GM23338 (cell line): ENCODE measurements around the gene DGKB. TPM values are rescaled to one million over a fixed set of nuclear protein-coding genes. Genes with fewer than 3 reads are reported as not detected.

ENCODE experiments used
- ATAC-seq: fragments of 200-7000 bp; cut with Tn5 transposase; 3 replicates; pipeline ENCODE4 v1.9.1; 2020
- DNase-seq: peaks from one replicate; pipeline ENCODE4 v3.0.0-alpha.2; 2015; ENCODE audit warnings: low spot score
- H2AFZ ChIP-seq: fragments of 200-600 bp; sonication (generic); 2 replicates; pipeline ENCODE4 v1.8.0; 2016; ENCODE audit warnings: antibody characterized with exemption, mild to moderate bottlenecking, moderate library complexity
- H3F3A ChIP-seq: fragments of 200-600 bp; sonication (generic); replicated peaks from 2 replicates; pipeline ENCODE4 v1.8.0; 2017; ENCODE audit warnings: antibody characterized with exemption, mixed run types, low read depth
- H3K27ac ChIP-seq: fragments of 200-600 bp; sonication (generic); 2 replicates; pipeline ENCODE4 v1.6.1; 2016; ENCODE audit warnings: low read depth
- H3K27me3 ChIP-seq: fragments of 200-600 bp; sonication (generic); 2 replicates; pipeline ENCODE4 v1.8.0; 2016; ENCODE audit warnings: mild to moderate bottlenecking, mixed run types, moderate library complexity; ENCODE audit not compliant: insufficient read depth
- H3K36me3 ChIP-seq: fragments of 200-600 bp; sonication (generic); 2 replicates; pipeline ENCODE4 v1.8.0; 2016; ENCODE audit warnings: mild to moderate bottlenecking; ENCODE audit not compliant: insufficient read depth
- H3K4me1 ChIP-seq: fragments of 200-600 bp; sonication (generic); 2 replicates; pipeline ENCODE4 v1.8.0; 2016; ENCODE audit warnings: mild to moderate bottlenecking, moderate library complexity; ENCODE audit not compliant: insufficient read depth
- H3K4me2 ChIP-seq: fragments of 200-600 bp; sonication (generic); 2 replicates; pipeline ENCODE4 v1.7.1; 2017; ENCODE audit warnings: mixed run types
- H3K4me3 ChIP-seq: fragments of 200-600 bp; sonication (generic); 2 replicates; pipeline ENCODE4 v1.6.1; 2016; ENCODE audit warnings: mixed run types
- H3K79me2 ChIP-seq: fragments of 200-600 bp; sonication (generic); replicated peaks from 2 replicates; pipeline ENCODE4 v1.8.0; 2017; ENCODE audit warnings: mild to moderate bottlenecking; ENCODE audit not compliant: insufficient read depth
- H3K9me2 ChIP-seq: fragments of 200-600 bp; sonication (generic); 2 replicates; pipeline ENCODE4 v1.8.0; 2017; ENCODE audit not compliant: insufficient read depth
- H4K20me1 ChIP-seq: fragments of 200-600 bp; sonication (generic); replicated peaks from 2 replicates; pipeline ENCODE4 v1.8.0; 2017; ENCODE audit warnings: mild to moderate bottlenecking; ENCODE audit not compliant: insufficient read depth
- H3K27ac Mint-ChIP-seq: 2 replicates; pipeline ENCODE4 v1.8.0; 2020; ENCODE audit warnings: inconsistent platforms, mild to moderate bottlenecking, moderate library complexity, mixed read lengths
- H3K27me3 Mint-ChIP-seq: 3 replicates; pipeline ENCODE4 v1.8.0; 2022; ENCODE audit warnings: low read depth, mild to moderate bottlenecking, moderate library complexity, mixed read lengths, inconsistent platforms; ENCODE audit not compliant: insufficient read depth, poor library complexity
- H3K36me3 Mint-ChIP-seq: 3 replicates; pipeline ENCODE4 v1.8.0; 2021; ENCODE audit warnings: low read depth, mild to moderate bottlenecking, inconsistent platforms, moderate library complexity, mixed read lengths
- H3K4me1 Mint-ChIP-seq: 3 replicates; pipeline ENCODE4 v1.8.0; 2020; ENCODE audit warnings: mild to moderate bottlenecking, inconsistent platforms, mixed read lengths
- H3K4me3 Mint-ChIP-seq: 3 replicates; pipeline ENCODE4 v1.8.0; 2021; ENCODE audit warnings: moderate library complexity, mild to moderate bottlenecking, inconsistent platforms, mixed read lengths
- H3K9me3 Mint-ChIP-seq: 3 replicates; pipeline ENCODE4 v1.8.0; 2020; ENCODE audit warnings: moderate library complexity, mild to moderate bottlenecking, inconsistent platforms, mixed read lengths
- CREB1 ChIP-seq: fragments of 250-450 bp; sonication (Bioruptor Pico); IDR thresholded peaks from 2 replicates; pipeline ENCODE4 v1.5.0; 2020; ENCODE audit warnings: low read depth, mild to moderate bottlenecking, moderate library complexity
- CTCF ChIP-seq, 2 experiments: fragments of 200-600 bp in 1 of 2; sonication (generic) in 1 of 2; conservative IDR thresholded peaks; 2 replicates each; pipeline versions ENCODE4 v1.5.1 to v1.6.1; 2016 to 2017; ENCODE audit warnings: antibody characterized with exemption in 2 of 2, low read depth in 2 of 2, mild to moderate bottlenecking in 2 of 2, moderate library complexity in 1 of 2
- ETS1 ChIP-seq: IDR thresholded peaks from 2 replicates; pipeline ENCODE4 v1.6.1; 2016; ENCODE audit warnings: antibody characterized with exemption
- EZH2 ChIP-seq: fragments of 200-600 bp; sonication (generic); IDR thresholded peaks from one replicate; pipeline ENCODE4 v1.8.0; 2017; ENCODE audit warnings: antibody characterized with exemption, mild to moderate bottlenecking, low read depth; ENCODE audit not compliant: unreplicated experiment
- EZH2phosphoT487 ChIP-seq: fragments of 200-600 bp; sonication (generic); IDR thresholded peaks from one replicate; pipeline ENCODE4 v1.8.1; 2018; ENCODE audit warnings: antibody characterized with exemption; ENCODE audit not compliant: unreplicated experiment
- JUNB ChIP-seq: IDR thresholded peaks from one replicate; pipeline ENCODE4 v1.6.1; 2016; ENCODE audit warnings: antibody characterized with exemption; ENCODE audit not compliant: unreplicated experiment
- NANOG ChIP-seq: IDR thresholded peaks from 2 replicates; pipeline ENCODE4 v1.6.1; 2016; ENCODE audit warnings: antibody characterized with exemption, borderline replicate concordance
- POLR2AphosphoS5 ChIP-seq: IDR thresholded peaks from 2 replicates; pipeline ENCODE4 v1.6.1; 2016; ENCODE audit warnings: antibody characterized with exemption, low read depth
- REST ChIP-seq: IDR thresholded peaks from one replicate; pipeline ENCODE4 v1.6.1; 2018; ENCODE audit warnings: antibody characterized with exemption; ENCODE audit not compliant: unreplicated experiment
- STAT1 ChIP-seq: IDR thresholded peaks from one replicate; pipeline ENCODE4 v1.6.1; 2016; ENCODE audit warnings: antibody characterized with exemption; ENCODE audit not compliant: unreplicated experiment
- ZNF114 ChIP-seq: fragments of 250-450 bp; sonication (Bioruptor Pico); IDR thresholded peaks from 2 replicates; pipeline ENCODE4 v1.5.0; 2020; ENCODE audit warnings: mild to moderate bottlenecking, moderate library complexity
- ZNF331 ChIP-seq: fragments of 250-450 bp; sonication (Bioruptor Pico); IDR thresholded peaks from 2 replicates; pipeline ENCODE4 v1.5.0; 2020; ENCODE audit warnings: low read depth, mild to moderate bottlenecking, moderate library complexity
- ZNF462 ChIP-seq: fragments of 250-450 bp; sonication (Bioruptor Pico); IDR thresholded peaks from 2 replicates; pipeline ENCODE4 v1.5.0; 2020; ENCODE audit warnings: mild to moderate bottlenecking, moderate library complexity
- polyA plus RNA-seq: library from polyadenylated mRNA; unstranded; fragments of >200 nt; fragmentation: Nextera tagmentation; extraction: Ambion mirVana; gene quantifications from 2 replicates; pipeline ENCODE4 v1.2.1, GENCODE V29; 2016
- total RNA-seq: library from RNA; depleted of rRNA; stranded (reverse); fragments of >200 nt; shearing (Covaris generic); gene quantifications from 2 replicates; pipeline ENCODE4 v1.2.3, GENCODE V29; 2014

Gene DGKB
- total and polyA plus RNA-seq, 2 experiments from 2014 or later = 4.8 to 11.5 TPM

GRCh38 chr7:14720785-14721184 is 181.8 kb downstream of the DGKB start:
- Histone ChIP-seq H3K79me2 (no peaks in the 10 kb centered on the region), H3F3A (no peaks in the 10 kb centered on the region), H3K4me3 (no peak overlapping the region), H4K20me1 (no peaks in the 10 kb centered on the region), H3K27ac (no peak overlapping the region), H3K9me2 (no peaks in the 10 kb centered on the region), H3K4me2 (no peak overlapping the region), H3K4me1 (peaks cover 18% of the 10 kb centered on the region), H3K36me3 (no peaks in the 10 kb centered on the region), H3K27me3 (no peaks in the 10 kb centered on the region), H2AFZ (no peak overlapping the region)
- ATAC-seq = no peak
- H3K27me3 Mint-ChIP-seq = no peaks in the 10 kb centered on the region
- no peak overlapping the region for H3K27ac Mint-ChIP-seq
- H3K4me3 Mint-ChIP-seq = no peak overlapping the region
- H3K36me3 Mint-ChIP-seq = no peaks in the 10 kb centered on the region
- no peaks in the 10 kb centered on the region for H3K9me3 Mint-ChIP-seq
- no peak for DNase-seq
- H3K4me1 Mint-ChIP-seq = peaks cover 25% of the 10 kb centered on the region
- TF ChIP-seq CTCF (conservative IDR thresholded peaks at IDR 0.05; ENCODE audit: low read depth in 2 of 2) (no peak), ETS1 (no peak), NANOG (no peak), EZH2 (no peak), EZH2phosphoT487 (no peak), ZNF114 (CRISPR knock-in tag) (no peak), POLR2AphosphoS5 (no peak), CREB1 (CRISPR knock-in tag) (no peak), REST (no peak), ZNF331 (no peak), ZNF462 (CRISPR knock-in tag) (no peak), JUNB (no peak), STAT1 (no peak)
